Skeletal muscle satellite cell (primary cell): ENCODE results near the gene UNC5A.
"Not testable (repeated sequence)": the region's sequence is repeated elsewhere in the genome, so short reads cannot be mapped to it uniquely, and the experiment has no call there.

ENCODE experiments used
- H3K27me3 ChIP-seq: 2 replicates; pipeline ENCODE4 v1.7.0; 2013; ENCODE audit warnings: low read length; ENCODE audit not compliant: control insufficient read depth, insufficient read depth
- H3K36me3 ChIP-seq: 2 replicates; pipeline ENCODE4 v1.7.0; 2013; ENCODE audit warnings: mild to moderate bottlenecking, control low read depth, low read length; ENCODE audit not compliant: insufficient read depth
- H3K4me1 ChIP-seq: 2 replicates; pipeline ENCODE4 v1.7.0; 2013; ENCODE audit warnings: low read length; ENCODE audit not compliant: control insufficient read depth, insufficient read depth
- H3K4me2 ChIP-seq: 2 replicates; pipeline ENCODE4 v1.7.0; 2013; ENCODE audit warnings: mild to moderate bottlenecking, low read length
- H3K4me3 ChIP-seq: 2 replicates; pipeline ENCODE4 v1.7.0; 2013; ENCODE audit warnings: low read length
- H3K9ac ChIP-seq: 2 replicates; pipeline ENCODE4 v1.7.0; 2013; ENCODE audit warnings: mild to moderate bottlenecking, low read depth, low read length, moderate library complexity
- H3K9me3 ChIP-seq: replicated peaks from 2 replicates; pipeline ENCODE4 v1.7.0; 2013; ENCODE audit warnings: mild to moderate bottlenecking, control low read depth, low read length

The UNC5A gene

DNA sequence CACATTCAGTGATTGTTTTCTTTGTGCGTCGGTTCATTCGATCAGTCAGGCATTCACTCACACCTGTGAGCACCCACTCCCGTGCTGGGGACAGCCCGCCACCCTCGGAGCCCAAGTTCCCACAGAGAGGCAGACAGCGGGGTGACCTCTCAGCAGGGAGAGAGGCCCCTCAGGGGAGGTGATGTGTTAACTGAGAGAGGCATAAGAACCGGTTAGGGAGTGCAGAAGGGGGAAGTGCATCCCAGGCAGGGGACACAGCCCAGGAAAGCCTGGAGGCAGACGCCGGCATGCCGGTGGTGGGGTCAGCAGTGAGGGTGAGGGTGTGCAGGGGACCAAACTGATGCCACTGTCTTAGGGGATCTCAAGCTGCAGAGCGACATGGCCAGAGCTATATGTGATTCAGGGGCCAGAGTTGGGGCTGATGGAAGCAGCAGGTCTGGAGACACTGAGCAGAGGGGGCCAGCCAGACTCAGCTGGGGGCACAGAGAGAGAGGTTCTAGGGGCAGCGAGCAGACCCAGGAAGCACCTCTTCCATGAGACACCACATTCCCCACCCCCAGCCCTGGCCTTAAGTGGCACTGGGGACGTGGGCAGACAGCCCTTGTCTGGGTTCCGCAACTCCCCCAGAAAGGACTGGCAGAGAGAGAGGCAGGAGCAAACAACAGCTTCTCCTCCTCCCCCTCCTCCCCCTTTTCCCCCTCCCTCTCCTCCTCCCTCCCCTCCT is 52.8 kb downstream of the UNC5A start:
- Histone ChIP-seq H3K27me3 (peaks cover 50% of the 10 kb centered on the region), H3K4me1 (no peaks in the 10 kb centered on the region), H3K4me2 (no peak overlapping the region), H3K36me3 (no peaks in the 10 kb centered on the region), H3K9me3 (no peaks in the 10 kb centered on the region), H3K4me3 (no peak overlapping the region), H3K9ac (no peak overlapping the region)

- Histone ChIP-seq H3K9ac (no peak overlapping the region), H3K4me2 (no peak overlapping the region), H3K9me3 (no peaks in the 10 kb centered on the region), H3K27me3 (peaks cover 50% of the 10 kb centered on the region), H3K4me3 (no peak overlapping the region), H3K4me1 (no peaks in the 10 kb centered on the region), H3K36me3 (no peaks in the 10 kb centered on the region)
These were observed 53.4 kb downstream of the UNC5A start for GRCh38 chr5:176863765-176864098.

- Histone ChIP-seq H3K4me3 (no peak overlapping the region), H3K9ac (no peak overlapping the region), H3K4me1 (no peaks in the 10 kb centered on the region), H3K9me3 (no peaks in the 10 kb centered on the region), H3K27me3 (peaks cover 47% of the 10 kb centered on the region), H3K36me3 (no peaks in the 10 kb centered on the region), H3K4me2 (no peak overlapping the region)
These were observed 54.4 kb downstream of the UNC5A start for GRCh38 chr5:176864755-176865154.

DNA sequence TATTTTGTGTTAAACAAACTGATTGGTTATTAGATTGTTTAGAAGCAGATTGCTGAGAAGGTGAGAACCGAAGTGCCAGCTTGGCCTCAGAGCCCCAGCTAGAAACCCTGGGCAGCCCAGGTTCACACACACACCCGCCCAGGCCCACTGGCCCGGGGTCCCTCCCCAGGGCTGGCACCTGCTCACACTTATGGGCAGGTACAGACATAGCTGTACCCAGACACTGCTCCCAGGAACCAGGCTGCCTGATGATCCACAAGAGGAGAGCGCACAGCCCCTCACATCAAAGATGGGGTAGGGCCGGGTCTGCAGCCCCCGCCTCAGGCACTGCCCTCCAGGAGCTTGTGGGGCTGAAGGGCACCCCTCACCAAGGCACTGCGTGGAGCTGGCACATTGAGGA is 55.6 kb downstream of the UNC5A start:
- H3K4me1 ChIP-seq: no peaks in the 10 kb centered on the region
- H3K9me3 ChIP-seq: no peaks in the 10 kb centered on the region
- H3K9ac ChIP-seq: no peak overlapping the region
- peaks cover 47% of the 10 kb centered on the region for H3K27me3 ChIP-seq
- no peak overlapping the region for H3K4me2 ChIP-seq
- H3K4me3 ChIP-seq: no peak overlapping the region
- no peaks in the 10 kb centered on the region for H3K36me3 ChIP-seq

GRCh38 chr5:176866707-176867310 is 56.5 kb downstream of the UNC5A start:
- Histone ChIP-seq H3K4me2 (no peak overlapping the region), H3K9me3 (no peaks in the 10 kb centered on the region), H3K9ac (no peak overlapping the region), H3K4me1 (no peaks in the 10 kb centered on the region), H3K36me3 (no peaks in the 10 kb centered on the region), H3K4me3 (no peak overlapping the region), H3K27me3 (peaks cover 43% of the 10 kb centered on the region)

DNA sequence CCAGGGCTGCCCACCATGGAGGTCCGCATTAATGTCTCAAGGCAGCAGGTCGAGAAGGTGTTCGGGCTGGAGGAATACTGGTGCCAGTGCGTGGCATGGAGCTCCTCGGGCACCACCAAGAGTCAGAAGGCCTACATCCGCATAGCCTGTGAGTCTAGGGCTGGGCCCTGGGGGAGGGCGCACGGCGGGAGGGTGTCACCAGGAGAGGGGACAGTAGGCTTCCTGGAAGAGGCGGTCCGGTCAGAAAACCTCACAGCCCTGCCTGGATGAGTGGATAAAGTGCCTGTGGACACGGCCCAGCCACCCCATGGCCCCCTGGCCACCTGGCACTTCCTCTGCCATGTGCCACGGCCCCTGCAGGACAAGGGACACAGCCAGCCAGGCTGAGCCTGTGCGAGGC is 57.8 kb downstream of the UNC5A start:
- Histone ChIP-seq H3K27me3 (peaks cover 31% of the 10 kb centered on the region), H3K9me3 (no peaks in the 10 kb centered on the region), H3K4me3 (no peak overlapping the region)

DNA sequence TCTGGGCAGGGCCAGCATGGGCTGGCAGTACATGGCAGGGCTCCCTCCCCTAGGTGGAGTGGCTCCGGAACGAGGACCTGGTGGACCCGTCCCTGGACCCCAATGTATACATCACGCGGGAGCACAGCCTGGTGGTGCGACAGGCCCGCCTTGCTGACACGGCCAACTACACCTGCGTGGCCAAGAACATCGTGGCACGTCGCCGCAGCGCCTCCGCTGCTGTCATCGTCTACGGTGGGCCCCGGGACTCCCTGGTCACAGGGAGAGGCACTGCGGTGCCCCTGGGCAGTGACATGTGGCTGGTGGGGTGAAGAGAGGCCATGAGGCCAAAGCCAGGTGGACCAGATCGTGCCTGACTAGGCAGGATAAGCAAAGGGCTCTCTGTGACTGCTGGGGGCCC is 58.4 kb downstream of the UNC5A start:
- H3K4me1 ChIP-seq: no peaks in the 10 kb centered on the region
- H3K9ac ChIP-seq: no peak overlapping the region
- no peak overlapping the region for H3K4me3 ChIP-seq
- no peaks in the 10 kb centered on the region for H3K9me3 ChIP-seq
- H3K36me3 ChIP-seq: no peaks in the 10 kb centered on the region
- no peak overlapping the region for H3K4me2 ChIP-seq
- H3K27me3 ChIP-seq: peaks cover 32% of the 10 kb centered on the region

More for the DNA sequence above, 57.8 kb downstream of the UNC5A start:
- Histone ChIP-seq H3K4me1 (no peaks in the 10 kb centered on the region), H3K36me3 (no peaks in the 10 kb centered on the region), H3K4me2 (no peak overlapping the region), H3K9ac (no peak overlapping the region)

- no peak overlapping the region for H3K4me3 ChIP-seq
- no peak overlapping the region for H3K4me2 ChIP-seq
- H3K9ac ChIP-seq: no peak overlapping the region
- H3K9me3 ChIP-seq: no peaks in the 10 kb centered on the region
- H3K36me3 ChIP-seq: no peaks in the 10 kb centered on the region
- peaks cover 31% of the 10 kb centered on the region for H3K27me3 ChIP-seq
- no peaks in the 10 kb centered on the region for H3K4me1 ChIP-seq
These were observed 59.2 kb downstream of the UNC5A start for GRCh38 chr5:176869501-176870109.

- H3K4me1 ChIP-seq: no peaks in the 10 kb centered on the region
- no peak overlapping the region for H3K4me2 ChIP-seq
- no peak overlapping the region for H3K9ac ChIP-seq
- H3K9me3 ChIP-seq: no peaks in the 10 kb centered on the region
- H3K27me3 ChIP-seq: peaks cover 36% of the 10 kb centered on the region
- no peak overlapping the region for H3K4me3 ChIP-seq
- no peaks in the 10 kb centered on the region for H3K36me3 ChIP-seq
These were observed 59.8 kb downstream of the UNC5A start for GRCh38 chr5:176870110-176870591.

- not testable (repeated sequence) for H3K4me2 ChIP-seq, H3K4me1 ChIP-seq, H3K9me3 ChIP-seq, H3K9ac ChIP-seq, H3K36me3 ChIP-seq, H3K4me3 ChIP-seq
- peaks cover 36% of the 10 kb centered on the region for H3K27me3 ChIP-seq
These were observed 60.3 kb downstream of the UNC5A start for GRCh38 chr5:176870644-176871043.

DNA sequence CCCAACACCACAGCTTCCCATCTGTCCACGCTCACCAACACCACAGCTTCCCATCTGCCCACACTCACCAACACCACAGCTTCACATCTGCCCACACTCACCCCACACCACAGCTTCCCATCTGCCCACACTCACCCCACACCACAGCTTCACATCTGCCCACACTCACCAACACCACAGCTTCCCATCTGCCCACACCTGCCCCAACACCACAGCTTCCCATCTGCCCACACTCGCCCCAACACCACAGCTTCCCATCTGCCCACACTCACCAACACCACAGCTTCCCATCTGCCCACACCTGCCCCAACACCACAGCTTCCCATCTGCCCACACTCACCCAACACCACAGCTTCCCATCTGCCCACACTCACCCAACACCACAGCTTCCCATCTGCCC is 62.2 kb downstream of the UNC5A start:
- peaks cover 37% of the 10 kb centered on the region for H3K27me3 ChIP-seq
- not testable (repeated sequence) for H3K4me3 ChIP-seq, H3K4me1 ChIP-seq, H3K9ac ChIP-seq, H3K9me3 ChIP-seq, H3K4me2 ChIP-seq, H3K36me3 ChIP-seq

GRCh38 chr5:176873011-176873410 is 62.7 kb downstream of the UNC5A start:
- H3K9ac ChIP-seq, H3K4me1 ChIP-seq, H3K4me3 ChIP-seq, H3K36me3 ChIP-seq, H3K4me2 ChIP-seq, H3K9me3 ChIP-seq: not testable (repeated sequence)
- H3K27me3 ChIP-seq: peaks cover 38% of the 10 kb centered on the region
